ENCODE results near the gene VGLL4.

The VGLL4 gene

GRCh38 chr3:11641316-11641682 is 2.4 kb downstream of the VGLL4 start:
- Histone ChIP-seq H2AFZ (peak overlapping the region; percentile 70), H3K9me3 (ENCODE audit: control insufficient read depth, low read length) (no peaks in the 10 kb centered on the region), H3K4me2 (ENCODE audit: low read length) (peak overlapping the region; percentile 89), H3K36me3 (ENCODE audit: control insufficient read depth, insufficient read depth, low read length) (no peaks in the 10 kb centered on the region), H3K4me3 (ENCODE audit: low read depth, low read length) (peak overlapping the region; percentile 86), H3K4me1 (peaks cover 10% of the 10 kb centered on the region), H3K27ac (peak overlapping the region; percentile 79), H3K27me3 (ENCODE audit: control insufficient read depth, insufficient read depth, low read length) (no peaks in the 10 kb centered on the region), H3K9ac (no peak overlapping the region), H3K79me2 (peaks cover 35% of the 10 kb centered on the region)
- TF ChIP-seq, protein P1, sequence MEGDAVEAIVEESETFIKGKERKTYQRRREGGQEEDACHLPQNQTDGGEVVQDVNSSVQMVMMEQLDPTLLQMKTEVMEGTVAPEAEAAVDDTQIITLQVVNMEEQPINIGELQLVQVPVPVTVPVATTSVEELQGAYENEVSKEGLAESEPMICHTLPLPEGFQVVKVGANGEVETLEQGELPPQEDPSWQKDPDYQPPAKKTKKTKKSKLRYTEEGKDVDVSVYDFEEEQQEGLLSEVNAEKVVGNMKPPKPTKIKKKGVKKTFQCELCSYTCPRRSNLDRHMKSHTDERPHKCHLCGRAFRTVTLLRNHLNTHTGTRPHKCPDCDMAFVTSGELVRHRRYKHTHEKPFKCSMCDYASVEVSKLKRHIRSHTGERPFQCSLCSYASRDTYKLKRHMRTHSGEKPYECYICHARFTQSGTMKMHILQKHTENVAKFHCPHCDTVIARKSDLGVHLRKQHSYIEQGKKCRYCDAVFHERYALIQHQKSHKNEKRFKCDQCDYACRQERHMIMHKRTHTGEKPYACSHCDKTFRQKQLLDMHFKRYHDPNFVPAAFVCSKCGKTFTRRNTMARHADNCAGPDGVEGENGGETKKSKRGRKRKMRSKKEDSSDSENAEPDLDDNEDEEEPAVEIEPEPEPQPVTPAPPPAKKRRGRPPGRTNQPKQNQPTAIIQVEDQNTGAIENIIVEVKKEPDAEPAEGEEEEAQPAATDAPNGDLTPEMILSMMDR (IDR thresholded peaks at IDR 0.05) = no peak

GRCh38 chr3:11640009-11640673 is 3.6 kb downstream of the VGLL4 start:
- Histone ChIP-seq H3K79me2 (peaks cover 43% of the 10 kb centered on the region), H3K4me2 (ENCODE audit: low read length) (no peak overlapping the region), H3K27me3 (ENCODE audit: control insufficient read depth, insufficient read depth, low read length) (no peaks in the 10 kb centered on the region), H3K4me3 (ENCODE audit: low read depth, low read length) (no peak overlapping the region), H2AFZ (no peak overlapping the region), H3K36me3 (ENCODE audit: control insufficient read depth, insufficient read depth, low read length) (no peaks in the 10 kb centered on the region), H3K9ac (no peak overlapping the region), H3K4me1 (peaks cover 20% of the 10 kb centered on the region), H3K27ac (no peak overlapping the region), H3K9me3 (ENCODE audit: control insufficient read depth, low read length) (no peaks in the 10 kb centered on the region)
- TF ChIP-seq, protein P1 (IDR thresholded peaks at IDR 0.05) = no peak

DNA sequence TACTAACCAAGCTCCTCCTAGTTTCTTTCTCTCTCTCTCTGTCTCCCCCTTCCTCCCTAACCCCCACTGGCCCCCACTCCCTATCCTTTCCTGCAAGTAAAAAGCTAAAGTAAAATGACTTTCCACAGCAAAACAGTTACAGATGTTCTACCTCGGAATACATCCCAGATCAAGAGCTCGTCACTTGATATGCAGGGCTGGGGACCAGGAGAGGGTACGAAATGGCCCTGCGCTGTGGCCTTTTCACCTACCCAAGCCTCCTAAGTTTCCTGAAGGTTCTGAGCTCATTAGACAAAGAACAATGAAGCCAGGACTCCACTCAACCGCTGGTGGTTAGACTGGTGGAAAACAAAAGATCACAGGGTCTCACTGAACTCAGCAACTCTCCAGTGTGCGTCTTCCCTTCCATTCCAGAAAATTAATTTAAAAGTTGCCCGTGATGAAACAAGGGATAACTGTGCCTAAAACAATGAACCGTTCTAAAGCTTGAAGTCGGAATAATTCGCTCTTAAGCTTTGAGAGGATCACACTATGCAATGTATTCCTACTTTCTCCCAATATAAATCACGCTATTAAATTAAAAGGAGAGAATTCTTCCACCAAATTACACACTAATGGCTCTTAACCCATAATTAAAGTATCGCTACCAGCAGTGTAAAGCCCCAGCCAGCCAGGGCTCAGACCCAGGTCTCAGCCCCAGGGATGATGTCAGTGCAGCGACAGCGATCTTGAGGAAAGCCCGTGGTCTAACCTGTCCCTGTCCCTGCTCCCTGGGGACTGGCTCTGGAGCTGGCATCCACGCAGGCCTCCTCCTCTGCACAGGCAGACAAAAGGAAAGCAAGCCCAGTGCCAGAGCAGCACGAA is 5.0 kb downstream of the VGLL4 start:
- Histone ChIP-seq H3K79me2 (peaks cover 54% of the 10 kb centered on the region), H3K9ac (no peak overlapping the region), H3K36me3 (ENCODE audit: control insufficient read depth, insufficient read depth, low read length) (no peaks in the 10 kb centered on the region), H3K27me3 (ENCODE audit: control insufficient read depth, insufficient read depth, low read length) (no peaks in the 10 kb centered on the region), H3K4me1 (peaks cover 24% of the 10 kb centered on the region), H3K4me2 (ENCODE audit: low read length) (peak overlapping the region; percentile 0), H3K27ac (peak overlapping the region; percentile 33), H3K9me3 (ENCODE audit: control insufficient read depth, low read length) (no peaks in the 10 kb centered on the region), H3K4me3 (ENCODE audit: low read depth, low read length) (no peak overlapping the region), H2AFZ (no peak overlapping the region)
- TF ChIP-seq, protein P1 (IDR thresholded peaks at IDR 0.05) = no peak

- Histone ChIP-seq H3K9ac (no peak overlapping the region), H3K4me1 (peaks cover 24% of the 10 kb centered on the region), H3K27me3 (ENCODE audit: control insufficient read depth, insufficient read depth, low read length) (no peaks in the 10 kb centered on the region), H3K9me3 (ENCODE audit: control insufficient read depth, low read length) (no peaks in the 10 kb centered on the region), H3K79me2 (peaks cover 61% of the 10 kb centered on the region), H3K4me3 (ENCODE audit: low read depth, low read length) (no peak overlapping the region), H3K27ac (peak overlapping the region; percentile 33), H2AFZ (no peak overlapping the region), H3K4me2 (ENCODE audit: low read length) (peak overlapping the region; percentile 0), H3K36me3 (ENCODE audit: control insufficient read depth, insufficient read depth, low read length) (no peaks in the 10 kb centered on the region)
- TF ChIP-seq, protein P1 (IDR thresholded peaks at IDR 0.05) = no peak
Measured at GRCh38 chr3:11637901-11638458, 5.7 kb downstream of the VGLL4 start.
